HG03378 (cell line): Measurements from ENCODE around the gene AKAP1.

Experiments
- ATAC-seq: cut with Tn5 transposase; IDR thresholded peaks from one replicate; pipeline ENCODE4 v1.9.1; 2021; ENCODE audit warnings: mild to moderate bottlenecking, moderate library complexity; ENCODE audit not compliant: unreplicated experiment

The AKAP1 gene

DNA sequence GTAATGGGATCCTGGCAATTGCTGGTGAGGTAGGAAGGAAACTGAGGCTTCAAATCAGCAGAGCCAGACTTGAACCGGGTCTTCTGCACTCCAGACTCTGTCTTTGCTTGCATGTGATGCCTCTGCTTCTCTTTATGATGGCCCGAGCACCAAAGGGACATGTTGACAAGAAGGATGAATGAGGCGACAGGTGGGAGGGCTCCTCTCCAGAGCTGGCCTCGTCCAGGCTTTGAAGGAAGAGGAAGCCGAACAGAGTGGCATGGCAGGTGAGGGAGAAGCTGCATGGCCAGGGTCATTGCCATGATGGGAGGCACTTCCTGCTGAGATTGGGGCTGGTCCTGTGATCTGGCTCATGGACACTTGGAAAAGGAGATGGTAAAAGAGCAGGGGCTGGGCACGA, 40.8 kb downstream of the AKAP1 start:
- no peak for ATAC-seq

DNA sequence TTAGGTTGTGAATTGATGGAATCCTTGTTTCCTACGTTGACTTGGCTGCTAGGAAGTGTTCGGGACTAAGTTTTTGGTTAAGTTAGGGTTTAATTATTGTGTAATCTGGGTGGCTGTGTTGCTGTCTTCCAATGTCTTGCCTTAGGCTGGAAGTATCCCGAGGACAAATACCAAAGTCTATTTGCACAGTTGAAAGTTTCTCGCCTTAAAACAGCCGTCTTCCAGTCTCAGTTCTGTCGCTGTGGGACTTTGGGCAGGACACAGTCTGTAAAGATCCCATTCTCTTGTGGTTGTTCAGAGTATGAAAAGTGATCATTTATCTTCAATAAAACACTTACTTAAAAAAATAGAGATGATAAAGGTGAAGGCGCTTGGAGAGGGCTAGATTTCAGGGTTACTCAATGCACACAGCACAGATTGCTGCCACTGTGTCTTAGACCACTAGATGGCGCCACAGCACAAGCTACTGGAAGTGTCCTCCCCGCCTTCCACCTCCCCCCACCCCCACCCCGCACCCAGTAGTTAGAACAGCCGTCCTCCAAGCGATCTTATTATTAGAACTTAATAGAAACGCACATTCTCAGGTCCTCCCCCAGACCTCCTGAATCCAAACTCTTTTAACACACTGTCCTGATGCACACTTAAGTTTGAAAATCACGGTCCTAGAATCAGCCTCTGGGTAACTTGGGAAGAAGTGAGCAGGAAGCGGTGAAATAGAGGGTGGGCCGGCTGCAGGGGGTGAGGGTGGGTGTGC, 45.8 kb downstream of the AKAP1 start:
- ATAC-seq: no peak

DNA sequence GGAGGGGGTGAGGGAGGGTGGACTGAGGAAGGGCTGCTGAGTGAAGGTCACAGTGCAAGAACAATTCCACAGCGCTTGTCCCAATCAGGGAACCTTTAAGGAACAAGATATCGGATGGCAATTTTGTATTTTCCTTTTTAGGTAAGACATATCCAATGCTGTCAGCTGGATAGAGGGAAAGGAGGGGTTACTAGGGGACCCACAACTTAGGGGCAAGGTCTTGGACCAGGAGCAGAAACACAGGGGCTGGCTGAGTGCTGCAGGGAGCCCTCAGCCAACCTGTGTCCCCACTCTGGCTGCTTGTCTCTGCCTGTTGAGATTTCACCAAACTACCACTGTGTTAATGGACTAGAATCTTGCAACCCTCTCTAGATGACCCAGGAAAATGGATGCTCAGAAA, 47.6 kb downstream of the AKAP1 start:
- no peak for ATAC-seq

DNA sequence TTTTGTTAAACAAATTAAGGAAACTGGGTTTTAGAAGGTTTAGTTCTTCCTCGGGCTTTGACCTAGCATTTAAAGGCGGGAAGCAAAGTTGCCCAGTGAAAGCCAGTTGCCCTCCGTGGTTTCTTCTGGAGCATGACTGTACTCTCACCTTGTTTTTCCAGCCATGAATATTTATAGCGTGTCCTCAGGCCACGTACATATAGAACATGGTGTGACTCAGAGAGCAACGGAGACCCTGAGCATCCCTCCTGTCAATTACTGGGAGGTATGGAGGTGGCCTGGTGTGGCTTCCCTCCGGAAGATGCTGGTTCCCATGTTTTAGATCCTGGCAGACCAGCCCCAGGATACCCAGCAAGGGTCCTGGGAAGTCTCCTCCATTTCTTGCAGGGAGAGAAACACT, 48.4 kb downstream of the AKAP1 start:
- no peak for ATAC-seq

DNA sequence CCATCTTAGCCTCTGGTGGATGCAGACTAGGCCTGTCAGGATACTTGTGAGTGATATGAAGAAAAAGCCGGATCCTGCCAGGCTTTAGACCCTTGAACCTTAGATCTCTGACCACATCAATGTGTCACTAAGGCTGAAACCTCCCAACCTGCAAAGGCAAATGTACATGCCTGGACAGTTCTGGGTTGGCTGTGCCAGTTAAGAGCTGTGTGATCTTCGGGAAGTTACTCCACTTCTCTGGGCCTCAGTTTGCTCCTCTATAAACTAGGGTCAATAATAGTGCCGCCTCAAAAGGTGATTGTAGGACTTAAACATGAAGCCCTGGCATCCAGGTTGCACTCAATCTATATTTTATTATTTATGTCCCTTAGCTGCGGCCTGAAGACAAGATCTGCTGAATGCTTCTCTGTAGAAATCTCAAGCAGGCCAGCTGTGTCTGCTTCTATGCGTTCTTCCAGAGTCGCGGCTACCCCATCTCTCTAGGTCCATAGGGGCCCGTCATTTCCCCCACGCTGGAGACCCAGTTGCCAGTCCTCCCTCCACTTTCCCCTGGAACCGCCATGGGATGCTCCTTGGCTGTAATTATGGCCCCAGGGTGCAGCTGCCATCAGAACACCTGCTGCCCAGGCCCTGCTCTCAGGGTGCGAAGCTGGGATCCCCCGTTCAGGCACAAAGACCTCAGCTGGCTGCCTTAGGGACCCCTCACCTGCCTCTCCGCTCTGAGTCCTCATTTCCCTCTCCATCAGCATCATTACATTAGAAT, 50.2 kb downstream of the AKAP1 start:
- ATAC-seq: no peak

DNA sequence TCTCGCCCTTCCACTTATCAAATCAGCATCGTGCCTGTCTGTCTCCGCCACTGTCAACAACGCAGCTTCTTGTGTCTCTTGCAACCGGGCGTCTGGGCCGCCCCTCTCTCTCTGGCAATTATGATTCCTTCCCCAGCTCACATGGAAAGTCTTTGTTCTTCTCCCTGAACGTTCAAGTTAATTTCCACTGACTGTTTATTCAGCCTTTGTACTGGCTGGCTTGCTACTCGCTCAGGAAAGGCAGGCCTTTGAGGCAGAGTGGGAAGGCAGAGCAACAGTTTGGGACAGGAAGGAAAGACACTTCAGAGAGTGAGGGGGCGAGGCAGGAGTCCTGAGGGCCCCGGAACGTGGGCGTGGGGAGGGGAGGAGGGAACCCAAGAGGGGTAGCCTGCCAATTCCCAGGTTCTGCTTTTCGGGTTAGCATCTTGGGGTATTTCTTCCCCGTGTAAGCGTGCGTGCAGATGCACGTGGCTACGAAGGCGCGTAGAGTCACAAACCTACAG, 50.8 kb downstream of the AKAP1 start:
- ATAC-seq: no peak

DNA sequence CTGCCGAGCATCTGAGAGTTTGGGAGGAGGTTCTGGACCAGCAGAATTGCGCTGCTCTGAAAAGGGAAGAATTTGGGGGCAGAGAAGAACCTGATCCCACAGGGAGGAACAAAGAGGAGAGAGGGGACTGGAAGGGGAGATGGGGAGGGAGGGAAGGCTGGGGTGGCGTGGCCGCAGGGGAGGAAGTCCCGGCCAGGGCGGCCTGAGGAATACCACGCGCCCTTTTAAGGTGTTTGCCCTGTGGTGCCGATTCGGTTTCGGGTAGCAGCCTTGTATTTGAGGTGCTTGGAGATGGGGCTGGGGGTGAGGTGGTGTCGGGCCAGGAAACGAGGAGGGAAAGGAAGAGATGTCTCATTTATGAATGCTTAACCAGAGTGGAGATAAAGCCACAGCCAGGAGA, 51.3 kb downstream of the AKAP1 start:
- ATAC-seq: no peak

DNA sequence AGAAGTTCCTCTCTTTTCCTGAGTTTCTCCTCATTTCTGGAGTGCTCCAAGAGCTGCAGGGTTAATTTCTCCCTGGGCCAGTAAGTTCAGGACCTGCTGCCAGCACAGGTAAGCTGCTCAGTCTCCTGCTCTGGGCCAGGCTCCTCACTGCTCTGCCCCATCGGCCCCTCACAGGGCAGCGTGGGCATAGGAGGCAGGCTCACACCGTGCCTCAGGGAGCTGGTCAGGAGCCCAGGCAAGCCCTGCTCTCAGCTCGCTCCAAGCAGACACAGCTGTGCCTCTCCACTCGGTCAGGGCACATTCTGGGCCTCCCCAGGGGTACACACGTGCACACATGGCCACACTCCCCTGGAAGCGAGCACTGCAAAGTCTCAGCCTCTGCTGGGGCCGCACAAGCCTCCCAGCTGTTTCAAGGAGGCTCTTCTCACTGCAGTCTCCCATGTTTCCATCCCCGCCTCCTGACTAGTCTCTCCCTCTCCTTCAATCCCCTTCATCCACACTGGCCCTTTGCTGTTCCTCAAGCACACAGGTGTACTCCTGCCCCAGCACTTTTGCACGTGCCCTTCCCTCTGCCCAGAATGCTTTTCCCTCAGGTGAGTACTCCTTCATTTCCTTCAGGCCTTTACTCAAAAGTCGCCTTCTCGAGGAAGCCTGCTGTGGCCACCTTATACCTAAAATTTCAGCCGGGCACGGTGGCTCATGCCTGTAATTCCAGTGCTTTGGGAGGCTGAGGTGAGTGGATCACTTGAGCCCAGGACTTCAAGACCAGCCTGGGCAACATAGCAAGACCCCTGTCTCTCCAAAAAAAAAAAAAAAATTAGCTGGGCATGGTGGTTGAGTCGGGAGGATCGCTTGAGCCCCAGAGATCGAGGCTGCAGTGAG, 53.2 kb downstream of the AKAP1 start:
- no peak for ATAC-seq

DNA sequence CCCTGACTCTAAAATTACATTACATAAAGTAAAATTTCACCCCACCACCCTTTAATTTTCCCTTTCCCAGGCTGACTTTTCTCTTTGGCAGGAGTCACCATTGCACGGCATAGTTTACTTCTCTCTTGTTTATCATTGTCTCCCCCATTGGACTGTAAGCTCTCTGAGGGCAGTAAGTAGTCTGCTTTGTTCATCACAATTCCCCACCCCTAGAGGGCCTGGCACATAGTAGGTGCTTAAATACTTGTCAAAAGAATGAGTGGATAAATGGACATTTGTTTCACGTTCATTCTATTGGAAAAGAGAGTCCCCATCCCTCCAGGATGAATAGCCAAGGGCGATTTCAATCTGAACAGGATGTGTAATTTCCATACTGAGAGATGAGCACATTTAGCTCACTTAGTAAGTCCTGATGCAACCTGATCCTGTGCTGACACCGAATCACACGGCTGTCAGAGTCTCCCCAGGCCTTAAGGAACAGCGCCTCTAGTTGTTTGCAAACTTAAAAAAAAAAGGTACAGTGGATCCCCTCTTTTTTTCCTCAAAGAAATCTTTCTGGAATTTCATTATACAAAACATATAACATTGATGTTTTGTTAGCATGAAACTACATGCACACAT, 54.0 kb downstream of the AKAP1 start:
- no peak for ATAC-seq

DNA sequence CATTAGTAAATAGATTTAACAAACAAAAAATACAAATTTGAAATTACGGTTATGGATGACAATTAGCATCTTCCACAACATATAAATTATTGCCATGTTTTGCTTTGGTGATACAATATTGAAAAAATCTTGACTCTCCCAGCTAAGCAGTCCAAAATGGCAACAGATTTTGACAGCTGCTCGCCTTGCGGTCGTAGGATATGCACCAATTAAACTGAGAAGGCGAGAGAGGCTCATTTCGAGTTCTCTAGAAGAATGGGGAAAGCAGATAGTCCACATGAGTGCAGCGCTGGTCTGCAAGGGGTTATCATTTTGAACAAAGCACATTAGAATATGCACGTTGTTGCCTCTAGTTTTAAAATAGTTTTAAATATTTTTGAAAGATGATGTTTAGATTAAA, 55.3 kb downstream of the AKAP1 start:
- no peak for ATAC-seq

DNA sequence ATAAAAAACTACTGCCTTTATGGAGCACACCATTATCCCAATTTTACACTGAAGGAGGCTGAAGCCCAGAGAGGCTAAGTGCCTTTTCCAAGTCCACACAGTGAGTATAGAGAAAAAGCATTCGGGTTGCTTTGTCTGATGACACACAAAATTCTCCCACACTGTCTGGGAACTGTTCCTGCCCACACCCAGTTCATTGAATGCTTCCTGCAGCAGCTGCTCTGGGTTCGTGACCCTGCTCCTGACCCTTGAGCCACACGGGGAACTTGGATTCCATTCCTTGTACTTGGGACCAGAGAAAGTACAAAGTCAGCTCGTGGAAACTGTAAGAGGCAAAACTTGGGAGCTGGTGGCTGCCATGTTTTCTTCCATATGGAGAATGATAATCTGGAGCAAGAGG, 57.9 kb downstream of the AKAP1 start:
- no peak for ATAC-seq

DNA sequence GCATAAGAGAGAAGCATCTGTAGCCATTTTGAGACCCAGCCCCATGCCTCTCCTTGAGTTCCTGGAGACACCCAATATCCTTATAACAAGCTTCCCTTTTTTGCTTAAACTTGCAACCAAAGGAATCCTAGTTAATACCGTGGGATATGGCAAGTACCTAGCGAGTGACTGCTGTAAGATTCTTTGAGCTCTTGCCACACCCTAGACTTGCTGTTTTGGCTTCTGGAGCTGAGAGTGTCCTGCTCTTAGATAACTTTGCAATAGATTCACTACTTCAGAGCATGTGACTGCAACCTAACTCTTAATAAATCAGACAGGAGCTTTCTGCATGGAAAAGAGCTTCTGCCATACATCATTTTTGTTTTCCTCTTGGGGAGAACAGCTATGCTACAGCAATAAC, 58.3 kb downstream of the AKAP1 start:
- no peak for ATAC-seq

DNA sequence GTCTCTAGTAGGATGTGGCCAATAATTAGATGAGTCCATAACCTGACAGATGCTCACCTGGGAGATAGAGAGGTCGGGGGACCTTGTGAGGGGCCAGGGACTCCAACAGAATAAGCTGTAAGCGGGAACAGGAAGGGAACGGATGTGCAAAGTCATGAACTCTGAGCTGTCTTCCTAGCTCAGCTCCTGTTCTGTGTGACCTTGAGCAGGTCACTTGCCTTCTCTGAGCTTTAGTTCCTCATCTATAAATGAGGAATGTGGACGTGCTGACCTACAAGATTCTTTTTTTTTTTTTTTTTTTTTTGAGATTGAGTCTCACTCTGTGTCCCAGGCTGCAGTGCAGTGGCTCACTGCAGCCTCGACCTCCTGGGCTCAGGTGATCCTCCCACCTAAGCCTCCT, 58.9 kb downstream of the AKAP1 start:
- no peak for ATAC-seq

DNA sequence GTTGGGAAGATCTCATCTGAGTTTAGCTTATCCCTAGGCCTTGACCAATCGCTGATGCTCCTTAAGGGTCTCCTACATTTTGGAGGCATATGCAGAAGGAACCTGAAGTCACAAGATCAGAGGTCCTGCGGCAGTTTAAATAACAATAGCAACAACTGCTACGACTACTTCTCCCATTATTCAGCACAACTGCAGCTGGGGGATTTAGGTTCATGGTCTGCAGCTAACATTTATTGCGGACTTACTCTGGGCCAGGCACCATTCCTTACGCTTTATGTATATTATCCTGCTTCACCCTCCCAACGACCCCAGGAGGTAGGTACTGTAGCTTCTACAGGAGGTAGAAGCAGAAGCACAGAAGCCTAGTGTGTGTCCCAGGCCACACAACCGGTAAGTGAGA, 59.5 kb downstream of the AKAP1 start:
- ATAC-seq: no peak

DNA sequence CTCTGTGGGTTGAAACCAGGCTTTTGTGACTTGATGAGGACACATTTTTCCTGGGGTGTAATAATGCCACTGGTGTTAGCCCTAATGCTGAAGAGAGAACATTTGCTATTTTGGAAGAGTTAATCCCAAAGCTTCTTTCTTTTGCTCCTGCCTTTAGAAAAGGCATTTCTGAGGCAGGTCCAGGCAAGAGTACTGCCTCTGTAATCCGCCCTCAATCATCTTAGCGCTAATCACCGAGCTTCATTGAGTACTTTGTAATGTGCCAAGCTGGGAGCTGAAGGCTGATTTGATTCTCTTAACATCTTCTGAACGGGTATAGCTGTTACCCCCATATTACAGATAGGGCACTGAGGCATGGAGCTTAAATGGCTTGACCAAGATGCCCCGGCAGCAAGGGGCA, 60.3 kb downstream of the AKAP1 start:
- no peak for ATAC-seq

DNA sequence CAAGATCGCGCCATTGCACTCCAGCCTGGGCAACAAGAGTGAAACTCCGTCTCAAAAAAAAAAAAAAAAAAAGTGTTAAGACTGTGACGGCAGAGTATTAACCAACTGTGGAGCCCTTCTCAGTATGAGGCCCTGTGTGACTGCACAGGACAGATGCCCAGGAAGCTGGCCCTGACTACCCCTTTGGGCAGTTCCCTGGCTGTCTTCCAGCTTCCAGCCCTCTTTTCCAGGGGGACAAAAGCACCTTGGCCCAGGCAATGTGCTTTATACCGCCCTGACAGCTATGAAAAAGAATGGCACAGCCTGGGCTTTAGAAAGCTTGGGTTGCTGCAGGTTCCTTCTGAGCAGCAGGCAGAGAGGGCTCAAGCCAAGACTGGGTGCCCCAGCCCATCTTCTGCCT, 61.2 kb downstream of the AKAP1 start:
- ATAC-seq: no peak

DNA sequence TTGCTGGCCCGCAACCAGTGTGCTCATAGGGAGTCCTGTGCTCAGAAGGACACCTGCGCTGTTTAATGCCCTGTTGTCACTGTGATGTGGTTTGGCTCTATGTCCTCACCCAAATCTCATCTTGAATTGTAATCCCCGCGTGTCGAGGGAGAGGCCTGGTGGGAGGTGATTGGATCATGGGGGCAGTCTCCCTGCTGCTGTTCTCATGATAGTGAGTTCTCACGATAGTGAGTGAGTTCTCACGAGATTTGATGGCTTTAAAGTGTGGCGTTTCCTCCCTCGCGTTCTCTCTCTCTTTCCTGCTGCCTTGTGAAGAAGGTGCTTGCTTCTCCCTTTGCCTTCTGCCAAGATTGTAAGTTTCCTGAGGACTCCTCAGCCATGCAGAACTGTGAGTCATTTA, 66.8 kb downstream of the AKAP1 start:
- ATAC-seq: no peak

DNA sequence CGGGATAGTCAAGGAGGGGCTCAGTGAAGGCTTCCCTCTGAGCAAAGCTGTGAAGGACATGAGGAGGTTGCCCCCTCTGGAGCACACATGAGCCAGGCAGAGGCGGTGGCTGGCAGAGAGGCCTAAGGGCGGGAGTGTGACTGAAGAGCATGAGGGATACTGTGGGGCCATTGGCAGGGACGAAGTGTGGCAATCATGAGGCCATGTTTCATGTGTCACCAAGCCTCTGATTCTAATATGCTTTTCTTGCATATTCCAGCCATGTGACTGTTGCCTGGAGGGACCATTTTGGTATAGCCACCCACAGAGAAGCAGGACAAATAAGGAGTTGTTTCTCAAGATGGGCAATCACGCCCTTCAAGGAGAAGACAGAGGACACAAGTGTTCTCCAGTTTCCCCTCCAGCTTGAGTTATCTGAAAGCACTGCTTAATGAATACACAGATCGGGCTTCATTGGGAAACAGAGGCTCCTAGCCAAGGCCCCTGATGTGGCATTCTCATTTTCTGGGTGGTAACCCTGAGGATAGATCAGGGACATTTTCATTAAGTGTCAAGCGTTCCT, 68.0 kb downstream of the AKAP1 start:
- ATAC-seq: no peak

DNA sequence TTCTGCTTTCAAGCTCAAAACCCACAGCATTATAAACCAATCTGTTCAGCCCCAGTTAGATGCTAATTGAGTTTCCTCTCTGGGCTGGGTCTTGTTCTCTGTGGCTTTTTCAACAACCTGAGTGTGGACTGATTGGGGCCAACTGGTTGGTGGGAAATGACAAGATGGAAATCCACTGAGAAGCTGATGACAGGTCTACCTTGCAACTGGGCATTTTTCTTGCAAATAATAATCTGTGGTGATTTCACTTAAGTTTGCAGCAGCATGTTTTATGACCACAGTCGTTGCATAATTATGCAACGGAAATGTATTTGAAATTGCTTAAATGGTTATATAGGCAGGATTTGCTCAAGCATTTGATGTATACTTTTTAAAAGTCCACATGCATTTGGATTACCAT, 69.9 kb downstream of the AKAP1 start:
- ATAC-seq: no peak

DNA sequence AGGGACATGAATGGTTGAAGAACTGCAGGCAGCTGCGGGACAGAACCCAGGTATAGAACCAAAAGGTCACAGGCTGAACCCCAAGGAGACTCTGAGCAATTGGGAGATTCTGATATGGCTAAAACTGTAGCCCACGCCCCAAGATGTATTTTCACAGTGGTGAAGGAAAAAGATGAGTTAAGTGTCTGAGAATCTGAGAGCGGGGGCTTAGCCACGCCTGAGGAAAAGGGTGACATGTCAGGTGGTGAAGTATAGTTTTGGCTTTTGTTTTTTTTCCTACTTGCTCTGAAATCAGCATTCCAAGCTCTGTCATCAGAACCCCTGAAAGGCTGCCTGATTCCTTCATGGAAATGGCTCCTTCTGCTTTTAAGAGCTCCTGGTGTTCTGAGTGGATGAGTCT, 73.3 kb downstream of the AKAP1 start:
- ATAC-seq: no peak

DNA sequence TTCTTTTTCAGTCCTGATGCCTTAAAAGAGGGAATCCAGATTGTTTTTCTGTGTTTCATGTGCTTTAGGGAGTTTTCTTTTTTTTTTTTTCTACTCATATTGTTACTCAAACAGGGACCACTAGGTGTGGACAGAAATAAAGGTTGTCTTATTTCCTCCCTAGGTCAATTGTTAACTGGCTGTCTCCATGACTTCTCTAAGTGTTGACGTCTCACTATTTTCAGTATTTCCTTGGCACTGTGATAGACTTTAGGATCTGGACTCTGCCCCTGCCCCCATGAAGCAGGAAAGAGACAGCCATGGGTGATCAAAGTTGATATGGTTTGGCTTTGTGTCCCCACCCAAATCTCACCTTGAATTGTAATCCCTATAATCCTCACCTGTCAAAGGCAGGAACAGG, 73.7 kb downstream of the AKAP1 start:
- no peak for ATAC-seq
